HCT116 (cell line): ENCODE measurements around the gene SCO1. TPM values are rescaled to one million over a fixed set of nuclear protein-coding genes. Genes with fewer than 3 reads are reported as not detected.

Source experiments
- ATAC-seq: fragments of 200-7000 bp; cut with Tn5 transposase; 2 replicates; pipeline ENCODE4 v1.9.1; 2020; ENCODE audit warnings: mild to moderate bottlenecking, moderate library complexity
- BruUV-seq: library from RNA; stranded (reverse); fragments of 400-500 nt; replicated peaks from 2 replicates; lab custom pipeline; 2021; lab: Mats Ljungman, UMichigan
- CTCF ChIA-PET: fragments of 300-600 bp; sonication (Branson Sonifier 250); formaldehyde crosslinking; loops from one replicate; lab custom pipeline; 2021; ENCODE audit warnings: antibody characterized with exemption; lab: Charles Lee
- POLR2A ChIA-PET: fragments of 300-600, 350-600 bp; sonication (Branson Sonifier 250); formaldehyde crosslinking; loops from one replicate; lab custom pipeline; 2021; ENCODE audit warnings: antibody characterized with exemption; lab: Charles Lee
- RAD21 ChIA-PET, 2 experiments: fragments of 300-600 bp; sonication (Branson Sonifier 250); formaldehyde crosslinking; loops; one replicate each; lab custom pipeline; 2023; ENCODE audit warnings: low total read pairs in 2 of 2; ENCODE audit not compliant: uncharacterized antibody in 2 of 2, unreplicated experiment in 2 of 2, low non-redundant PET in 1 of 2; lab: Charles Lee
- DNase-seq: peaks from one replicate; pipeline ENCODE4 v3.0.0-alpha.2; 2010; ENCODE audit warnings: low read depth, low spot score
- H2AFZ ChIP-seq: fragments of 200-600 bp; shearing (Covaris generic), sonication (generic); 2 replicates; pipeline ENCODE4 v1.6.1; 2017; ENCODE audit warnings: low read depth, mixed run types, mixed read lengths, antibody characterized with exemption, low read length; ENCODE audit not compliant: poor library complexity, severe bottlenecking
- H3K27ac ChIP-seq: 2 replicates; pipeline ENCODE4 v1.5.1; 2012; ENCODE audit warnings: low read depth, low read length
- H3K27me3 ChIP-seq: fragments of 200-600 bp; sonication (generic); 2 replicates; pipeline ENCODE4 v1.6.1; 2016; ENCODE audit warnings: mixed run types, low read length, mixed read lengths; ENCODE audit not compliant: insufficient read depth
- H3K36me3 ChIP-seq, 2 experiments: fragments of 200-500 bp in 1 of 2; fragments of 200-600 bp in 1 of 2; sonication (Bioruptor generic) in 1 of 2; sonication (generic) in 1 of 2; 2 replicates each; pipeline versions ENCODE4 v1.5.1 to v1.6.1; 2014 to 2016; ENCODE audit warnings: low read length in 2 of 2, inconsistent platforms in 1 of 2, mixed read lengths in 1 of 2, mixed run types in 1 of 2; ENCODE audit not compliant: insufficient read depth in 2 of 2, control insufficient read depth in 1 of 2
- H3K4me1 ChIP-seq, 2 experiments: fragments of 200-600 bp in 1 of 2; sonication (generic) in 1 of 2; 2 replicates each; pipeline versions ENCODE4 v1.5.1 to v1.6.1; 2012 to 2017; ENCODE audit warnings: low read length in 2 of 2, inconsistent platforms in 1 of 2, mild to moderate bottlenecking in 1 of 2, mixed read lengths in 1 of 2, mixed run types in 1 of 2, moderate library complexity in 1 of 2; ENCODE audit not compliant: insufficient read depth in 2 of 2, control insufficient read depth in 1 of 2
- H3K4me2 ChIP-seq: fragments of 200-600 bp; sonication (generic); 2 replicates; pipeline ENCODE4 v1.6.1; 2017; ENCODE audit warnings: mixed run types, low read length, mixed read lengths
- H3K4me3 ChIP-seq, 2 experiments: fragments of 200-600 bp in 1 of 2; sonication (generic) in 1 of 2; replicated peaks in 1 of 2; 2 replicates each; pipeline ENCODE4 v1.5.1; 2011 to 2016; ENCODE audit warnings: low read length in 2 of 2, control low read depth in 1 of 2, low read depth in 1 of 2, mild to moderate bottlenecking in 1 of 2, mixed read lengths in 1 of 2, mixed run types in 1 of 2
- H3K79me2 ChIP-seq: fragments of 200-600 bp; sonication (generic); 2 replicates; pipeline ENCODE4 v1.6.1; 2017; ENCODE audit warnings: mild to moderate bottlenecking, mixed run types, low read length, moderate library complexity, mixed read lengths; ENCODE audit not compliant: insufficient read depth
- H3K9ac ChIP-seq: fragments of 200-600 bp; sonication (generic); 2 replicates; pipeline ENCODE4 v1.6.1; 2016; ENCODE audit warnings: low read length, mixed read lengths
- H3K9me2 ChIP-seq: fragments of 200-600 bp; sonication (generic), shearing (Covaris generic); 2 replicates; pipeline ENCODE4 v1.6.1; 2017; ENCODE audit warnings: mixed run types, mild to moderate bottlenecking, moderate library complexity; ENCODE audit not compliant: insufficient read depth
- H3K9me3 ChIP-seq, 2 experiments: fragments of 200-500 bp in 1 of 2; fragments of 200-600 bp in 1 of 2; sonication (Bioruptor generic) in 1 of 2; sonication (generic) in 1 of 2; 2 replicates each; pipeline ENCODE4 v1.6.1; 2014 to 2017; ENCODE audit warnings: low read length in 2 of 2, mixed read lengths in 2 of 2, inconsistent platforms in 1 of 2, low read depth in 1 of 2, mild to moderate bottlenecking in 1 of 2, mixed run types in 1 of 2, moderate library complexity in 1 of 2; ENCODE audit not compliant: control insufficient read depth in 1 of 2, insufficient read depth in 1 of 2
- H4K20me1 ChIP-seq: fragments of 200-600 bp; sonication (generic), shearing (Covaris generic); 2 replicates; pipeline ENCODE4 v1.6.1; 2017; ENCODE audit warnings: mixed run types, mild to moderate bottlenecking, moderate library complexity; ENCODE audit not compliant: insufficient read depth
- CBX3 ChIP-seq: IDR thresholded peaks from 2 replicates; pipeline ENCODE4 v1.6.1; 2012; ENCODE audit warnings: low read depth
- CEBPB ChIP-seq: IDR thresholded peaks from 2 replicates; pipeline ENCODE4 v1.6.1; 2012; ENCODE audit warnings: low read depth
- EGR1 ChIP-seq: IDR thresholded peaks from 2 replicates; pipeline ENCODE4 v1.6.1; 2012; ENCODE audit warnings: low read depth
- ELF1 ChIP-seq: IDR thresholded peaks from 2 replicates; pipeline ENCODE4 v1.6.1; 2012; ENCODE audit warnings: low read depth, borderline replicate concordance
- JUND ChIP-seq: IDR thresholded peaks from 2 replicates; pipeline ENCODE4 v1.6.1; 2012
- MAX ChIP-seq: IDR thresholded peaks from 2 replicates; pipeline ENCODE4 v1.6.1; 2012
- RAD21 ChIP-seq: IDR thresholded peaks from 2 replicates; pipeline ENCODE4 v1.6.1; 2012; ENCODE audit warnings: low read depth, mild to moderate bottlenecking
- intact Hi-C: fragments of 100-400 bp; cut with micrococcal nuclease; formaldehyde crosslinking; loops from 2 replicates; pipeline ENCODE4 v1.10.0; 2022
- total RNA-seq: library from RNA; stranded (reverse); gene quantifications from one replicate; pipeline ENCODE4 v1.2.1, GENCODE V29; 2021; ENCODE audit not compliant: unreplicated experiment
- TF ChIP-seq, protein P1 (sequence below): IDR thresholded peaks from 2 replicates; pipeline ENCODE4 v1.6.1; 2011; ENCODE audit warnings: mild to moderate bottlenecking, low read length, moderate library complexity; ENCODE audit not compliant: insufficient replicate concordance; ENCODE audit errors: extremely low read depth
- TF ChIP-seq, protein P2 (sequence below): IDR thresholded peaks from 2 replicates; pipeline ENCODE4 v1.6.1; 2012

The SCO1 gene
- total RNA-seq, 1 experiment from 2014 or later = 35.8 TPM

DNA sequence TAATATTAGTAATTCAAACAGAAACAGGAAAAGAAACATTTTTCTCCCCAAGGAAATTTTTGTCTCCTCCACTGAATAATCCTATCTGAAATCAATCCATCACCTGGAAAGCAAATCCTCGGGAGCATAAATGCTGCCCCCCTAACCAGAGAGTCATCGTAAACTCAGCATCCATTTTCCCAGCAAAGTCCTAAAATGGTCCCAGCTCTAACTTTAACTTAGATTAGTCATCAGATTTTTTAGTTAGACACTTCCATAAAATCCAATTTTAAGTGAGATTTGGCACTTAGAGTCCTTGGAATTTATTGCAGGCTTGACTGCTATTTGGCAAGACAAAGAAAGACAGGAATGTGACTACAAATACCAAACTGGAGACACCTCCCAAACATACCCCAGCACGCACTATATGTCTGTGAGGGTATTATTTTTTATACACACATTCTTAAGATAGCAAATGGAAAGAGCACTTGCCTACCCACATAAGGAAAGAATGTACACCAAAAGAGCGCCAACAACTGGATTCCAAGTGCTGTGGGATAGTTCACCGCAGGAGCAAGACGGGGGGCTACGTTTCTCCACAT is 15.4 kb downstream of the SCO1 start:
- RAD21 ChIA-PET = no interaction called here
- Histone ChIP-seq H2AFZ (no peak overlapping the region), H3K4me1 (no peaks in the 10 kb centered on the region), H3K4me2 (no peak overlapping the region), H3K9me2 (no peaks in the 10 kb centered on the region), H3K9ac (no peak overlapping the region), H4K20me1 (no peaks in the 10 kb centered on the region), H3K79me2 (peaks cover 42% of the 10 kb centered on the region), H3K27me3 (no peaks in the 10 kb centered on the region), H3K27ac (no peak overlapping the region), H3K36me3 (peaks cover 58 to 63% of the 10 kb centered on the region in 2 experiments), H3K4me3 (no peak overlapping the region), H3K9me3 (no peaks in the 10 kb centered on the region)
- CTCF ChIA-PET = interaction anchor here (0.7 kb wide), 1 partner anchor 35 kb away, joined by 3 read pairs; no protein-coding TSS in a partner anchor
- ATAC-seq (no peak), DNase-seq (no peak)
- POLR2A ChIA-PET = no interaction called here
- intact Hi-C loops = loop anchor here (5.0 kb wide), 1 partner anchor 385 kb away; no protein-coding TSS in a partner anchor
- no TSS peak for BruUV-seq
- TF ChIP-seq JUND (no peak), RAD21 (no peak), EGR1 (no peak), ELF1 (no peak), CEBPB (no peak), CBX3 (no peak), MAX (no peak)
- TF ChIP-seq, protein P1, sequence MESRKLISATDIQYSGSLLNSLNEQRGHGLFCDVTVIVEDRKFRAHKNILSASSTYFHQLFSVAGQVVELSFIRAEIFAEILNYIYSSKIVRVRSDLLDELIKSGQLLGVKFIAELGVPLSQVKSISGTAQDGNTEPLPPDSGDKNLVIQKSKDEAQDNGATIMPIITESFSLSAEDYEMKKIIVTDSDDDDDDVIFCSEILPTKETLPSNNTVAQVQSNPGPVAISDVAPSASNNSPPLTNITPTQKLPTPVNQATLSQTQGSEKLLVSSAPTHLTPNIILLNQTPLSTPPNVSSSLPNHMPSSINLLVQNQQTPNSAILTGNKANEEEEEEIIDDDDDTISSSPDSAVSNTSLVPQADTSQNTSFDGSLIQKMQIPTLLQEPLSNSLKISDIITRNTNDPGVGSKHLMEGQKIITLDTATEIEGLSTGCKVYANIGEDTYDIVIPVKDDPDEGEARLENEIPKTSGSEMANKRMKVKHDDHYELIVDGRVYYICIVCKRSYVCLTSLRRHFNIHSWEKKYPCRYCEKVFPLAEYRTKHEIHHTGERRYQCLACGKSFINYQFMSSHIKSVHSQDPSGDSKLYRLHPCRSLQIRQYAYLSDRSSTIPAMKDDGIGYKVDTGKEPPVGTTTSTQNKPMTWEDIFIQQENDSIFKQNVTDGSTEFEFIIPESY = no peak
- TF ChIP-seq, protein P2, sequence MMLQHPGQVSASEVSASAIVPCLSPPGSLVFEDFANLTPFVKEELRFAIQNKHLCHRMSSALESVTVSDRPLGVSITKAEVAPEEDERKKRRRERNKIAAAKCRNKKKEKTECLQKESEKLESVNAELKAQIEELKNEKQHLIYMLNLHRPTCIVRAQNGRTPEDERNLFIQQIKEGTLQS = no peak
